Endothelial cell (in vitro differentiated cells): Measurements from ENCODE around the gene LANCL2. TPM values are rescaled to one million over a fixed set of nuclear protein-coding genes. Genes with fewer than 3 reads are reported as not detected.

ENCODE experiments used
- DNase-seq: peaks from one replicate; pipeline ENCODE4 v3.0.0; 2021; ENCODE audit warnings: low spot score
- H3K27ac Mint-ChIP-seq: one replicate; pipeline ENCODE4 v1.8.0; 2021; ENCODE audit warnings: mixed read lengths, inconsistent platforms; ENCODE audit not compliant: unreplicated experiment
- H3K27me3 Mint-ChIP-seq: one replicate; pipeline ENCODE4 v1.8.0; 2021; ENCODE audit warnings: mild to moderate bottlenecking, moderate library complexity, mixed read lengths, inconsistent platforms; ENCODE audit not compliant: unreplicated experiment
- H3K36me3 Mint-ChIP-seq: one replicate; pipeline ENCODE4 v1.8.0; 2021; ENCODE audit warnings: mild to moderate bottlenecking, low read depth, mixed read lengths, inconsistent platforms; ENCODE audit not compliant: unreplicated experiment
- H3K4me1 Mint-ChIP-seq: one replicate; pipeline ENCODE4 v1.8.0; 2021; ENCODE audit warnings: mild to moderate bottlenecking, mixed read lengths, inconsistent platforms; ENCODE audit not compliant: unreplicated experiment
- H3K4me3 Mint-ChIP-seq: one replicate; pipeline ENCODE4 v1.8.0; 2021; ENCODE audit warnings: mild to moderate bottlenecking, mixed read lengths, inconsistent platforms; ENCODE audit not compliant: unreplicated experiment
- H3K9me3 Mint-ChIP-seq: one replicate; pipeline ENCODE4 v1.8.0; 2021; ENCODE audit warnings: mixed read lengths, inconsistent platforms; ENCODE audit not compliant: unreplicated experiment
- CTCF ChIP-seq: fragments of 200-600 bp; sonication (generic); IDR thresholded peaks from one replicate; pipeline ENCODE4 v1.5.0; 2021; ENCODE audit warnings: antibody characterized with exemption; ENCODE audit not compliant: unreplicated experiment
- total RNA-seq: library from RNA; stranded (reverse); fragmentation: NEBNext Ultra II Directional; extraction: Animal tissue kit (Norgen Biotek cat#: 25700); gene quantifications from one replicate; pipeline ENCODE4 v1.2.1, GENCODE V29; 2021; ENCODE audit not compliant: unreplicated experiment

LANCL2 gene
- total RNA-seq, 1 donor from 2014 or later: 14.8 TPM

GRCh38 chr7:55362927-55363326 is 2.2 kb upstream of the LANCL2 start:
- Mint-ChIP-seq H3K4me1 (peaks cover 15% of the 10 kb centered on the region), H3K27me3 (peaks cover 4% of the 10 kb centered on the region), H3K4me3 (no peak overlapping the region), H3K27ac (no peak overlapping the region), H3K9me3 (no peaks in the 10 kb centered on the region), H3K36me3 (no peaks in the 10 kb centered on the region)
- DNase-seq: no peak
- TF ChIP-seq CTCF: no peak

- no peak for TF ChIP-seq CTCF
- H3K9me3 Mint-ChIP-seq: no peaks in the 10 kb centered on the region
- H3K27ac Mint-ChIP-seq: no peak overlapping the region
- no peak overlapping the region for H3K4me3 Mint-ChIP-seq
- H3K36me3 Mint-ChIP-seq: no peaks in the 10 kb centered on the region
- H3K27me3 Mint-ChIP-seq: peaks cover 4% of the 10 kb centered on the region
- DNase-seq: no peak
- peaks cover 15% of the 10 kb centered on the region for H3K4me1 Mint-ChIP-seq
Measured at GRCh38 chr7:55363386-55364170, 1.6 kb upstream of the LANCL2 start.

- Mint-ChIP-seq H3K4me1 (peaks cover 15% of the 10 kb centered on the region), H3K9me3 (no peaks in the 10 kb centered on the region)
- TF ChIP-seq CTCF: no peak
Measured at GRCh38 chr7:55365675-55366460, 731 bp downstream of the LANCL2 start.

GRCh38 chr7:55366461-55367070 is 1.4 kb downstream of the LANCL2 start:
- no peaks in the 10 kb centered on the region for H3K36me3 Mint-ChIP-seq
- peak overlapping the region; percentile 98 for H3K4me3 Mint-ChIP-seq

More at GRCh38 chr7:55365675-55366460, 731 bp downstream of the LANCL2 start:
- Mint-ChIP-seq H3K4me3 (peak overlapping the region; percentile 98), H3K27ac (peak overlapping the region; percentile 99), H3K36me3 (no peaks in the 10 kb centered on the region), H3K27me3 (peaks cover 4% of the 10 kb centered on the region)
- peak; percentile 94 for DNase-seq

More at GRCh38 chr7:55366461-55367070, 1.4 kb downstream of the LANCL2 start:
- TF ChIP-seq CTCF: no peak
- peaks cover 15% of the 10 kb centered on the region for H3K4me1 Mint-ChIP-seq
- peak; percentile 22 for DNase-seq
- H3K27me3 Mint-ChIP-seq: peaks cover 4% of the 10 kb centered on the region
- H3K27ac Mint-ChIP-seq: peak overlapping the region; percentile 99
- no peaks in the 10 kb centered on the region for H3K9me3 Mint-ChIP-seq
